ENCODE data around the gene NCOA7. TPM values are rescaled to one million over a fixed set of nuclear protein-coding genes. Genes with fewer than 3 reads are reported as not detected.
A peak's percentile ranks its signal among the peaks of the same experiment; 100 is the strongest.

The NCOA7 gene, protein sequence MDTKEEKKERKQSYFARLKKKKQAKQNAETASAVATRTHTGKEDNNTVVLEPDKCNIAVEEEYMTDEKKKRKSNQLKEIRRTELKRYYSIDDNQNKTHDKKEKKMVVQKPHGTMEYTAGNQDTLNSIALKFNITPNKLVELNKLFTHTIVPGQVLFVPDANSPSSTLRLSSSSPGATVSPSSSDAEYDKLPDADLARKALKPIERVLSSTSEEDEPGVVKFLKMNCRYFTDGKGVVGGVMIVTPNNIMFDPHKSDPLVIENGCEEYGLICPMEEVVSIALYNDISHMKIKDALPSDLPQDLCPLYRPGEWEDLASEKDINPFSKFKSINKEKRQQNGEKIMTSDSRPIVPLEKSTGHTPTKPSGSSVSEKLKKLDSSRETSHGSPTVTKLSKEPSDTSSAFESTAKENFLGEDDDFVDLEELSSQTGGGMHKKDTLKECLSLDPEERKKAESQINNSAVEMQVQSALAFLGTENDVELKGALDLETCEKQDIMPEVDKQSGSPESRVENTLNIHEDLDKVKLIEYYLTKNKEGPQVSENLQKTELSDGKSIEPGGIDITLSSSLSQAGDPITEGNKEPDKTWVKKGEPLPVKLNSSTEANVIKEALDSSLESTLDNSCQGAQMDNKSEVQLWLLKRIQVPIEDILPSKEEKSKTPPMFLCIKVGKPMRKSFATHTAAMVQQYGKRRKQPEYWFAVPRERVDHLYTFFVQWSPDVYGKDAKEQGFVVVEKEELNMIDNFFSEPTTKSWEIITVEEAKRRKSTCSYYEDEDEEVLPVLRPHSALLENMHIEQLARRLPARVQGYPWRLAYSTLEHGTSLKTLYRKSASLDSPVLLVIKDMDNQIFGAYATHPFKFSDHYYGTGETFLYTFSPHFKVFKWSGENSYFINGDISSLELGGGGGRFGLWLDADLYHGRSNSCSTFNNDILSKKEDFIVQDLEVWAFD
- 52.5 and 53.7 TPM in 2 replicates for total RNA-seq

DNA sequence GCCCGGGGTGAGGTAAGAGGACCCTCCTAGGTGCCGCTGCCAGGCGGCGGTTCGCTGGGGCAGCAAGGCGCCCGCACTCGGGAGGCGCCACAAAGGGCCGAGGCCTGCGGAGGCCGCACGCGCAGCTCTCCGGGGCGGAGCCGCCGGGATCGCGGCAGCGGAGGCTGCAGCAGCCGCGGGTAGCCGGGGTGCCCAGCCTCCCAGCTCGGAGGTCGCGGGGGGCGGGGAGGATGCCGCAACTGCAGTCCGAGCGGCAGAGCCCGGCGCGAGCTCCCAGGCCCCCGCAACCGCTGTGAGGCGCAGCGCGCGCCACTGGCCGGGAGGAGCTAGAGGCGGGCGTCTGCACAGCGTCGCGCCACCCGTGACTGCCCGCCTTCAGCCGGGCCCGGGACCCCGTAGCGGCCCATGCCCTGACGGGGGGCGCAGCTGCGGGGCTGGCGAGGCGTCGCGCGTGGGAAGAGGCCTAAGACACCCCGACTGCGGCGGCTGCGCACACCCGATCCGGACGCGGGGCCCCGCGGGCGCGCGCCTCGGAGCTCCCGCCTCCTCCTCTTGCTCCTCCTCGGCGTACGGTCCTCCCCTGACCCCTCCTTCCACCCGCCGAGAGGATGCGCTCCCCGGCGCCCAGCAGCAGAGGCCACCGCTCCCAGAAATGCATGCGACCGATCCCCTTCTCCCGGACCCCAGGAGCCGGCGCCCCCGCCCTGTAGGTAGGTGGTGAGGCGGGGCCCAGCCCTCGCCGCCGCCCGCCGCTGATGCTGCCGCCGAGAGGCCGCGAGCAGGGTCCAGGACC, at the start of gene NCOA7:
TSS of gene NCOA7 (plus strand) at position 603 of the 793 bp plus-strand sequence. CDS start 24,395 bp downstream, outside the sequence.
- no peaks in the 10 kb centered on the region for H3K27me3 Mint-ChIP-seq
- H3K4me3 Mint-ChIP-seq: peak within 1 kb of the TSS; percentile 96
- peaks cover 49% of the 10 kb centered on the region for H3K4me1 Mint-ChIP-seq
- no peaks in the 10 kb centered on the region for H3K9me3 Mint-ChIP-seq
- intact Hi-C loops (cut with micrococcal nuclease): loop anchor here (1.0 to 10.0 kb wide), 6 partner anchors 10 to 1724 kb away; partner anchors contain the start of genes CENPW, HINT3 and MTCL3
- DNase-seq: peak; percentile 95
- H3K27ac Mint-ChIP-seq: peak within 1 kb of the TSS; percentile 99
- H3K36me3 Mint-ChIP-seq (ENCODE audit: low read depth): peaks cover 16% of the 10 kb centered on the region

DNA sequence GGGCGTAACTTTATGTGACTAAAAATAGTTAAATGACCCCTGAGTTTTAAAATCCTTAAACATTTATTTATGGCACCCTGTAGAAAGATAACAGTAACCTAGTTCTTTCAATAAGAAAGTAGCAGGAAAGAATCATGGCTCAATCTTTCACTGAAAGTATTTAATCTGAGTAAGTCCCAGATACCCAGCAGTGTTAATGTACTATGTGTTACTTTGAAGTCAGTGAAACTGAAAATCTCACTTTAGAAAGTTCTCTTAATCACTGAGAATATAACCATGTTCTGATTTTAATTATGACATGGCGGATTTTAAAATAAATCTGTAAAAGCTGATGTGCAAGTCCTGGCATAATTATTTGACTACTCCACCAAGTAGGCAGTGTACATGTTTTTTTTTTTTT, 49.4 kb upstream of the NCOA7 start:
- Mint-ChIP-seq H3K36me3 (ENCODE audit: low read depth) (no peaks in the 10 kb centered on the region), H3K27me3 (peaks cover 59% of the 10 kb centered on the region), H3K4me1 (peaks cover 5% of the 10 kb centered on the region), H3K27ac (no peak overlapping the region), H3K9me3 (no peaks in the 10 kb centered on the region), H3K4me3 (no peak overlapping the region)
- no peak for DNase-seq
- intact Hi-C loops (cut with micrococcal nuclease): no loop called here

DNA sequence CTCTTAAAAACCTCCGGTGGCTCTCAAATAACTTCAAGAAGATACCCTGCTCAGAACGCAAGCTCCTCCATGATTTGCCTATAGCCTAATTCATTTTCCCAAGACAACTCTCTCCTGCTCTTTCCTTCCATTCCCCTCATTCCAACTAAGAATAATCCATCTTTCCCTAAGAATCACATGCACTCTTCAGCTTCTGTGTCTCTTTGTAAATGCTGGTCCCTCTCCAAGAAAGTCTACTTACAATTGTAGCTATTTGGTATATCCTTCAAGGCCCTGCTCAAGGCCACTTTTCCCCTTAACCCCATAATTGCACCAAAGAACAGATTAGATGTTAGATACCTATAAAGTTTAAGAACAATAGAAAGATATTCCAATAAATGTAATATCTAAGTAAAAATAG, 48.7 kb upstream of the NCOA7 start:
- H3K27me3 Mint-ChIP-seq: peaks cover 60% of the 10 kb centered on the region
- peaks cover 11% of the 10 kb centered on the region for H3K4me1 Mint-ChIP-seq
- H3K4me3 Mint-ChIP-seq: no peak overlapping the region
- no peak for DNase-seq
- intact Hi-C loops (cut with micrococcal nuclease): no loop called here
- peaks cover 4% of the 10 kb centered on the region for H3K36me3 Mint-ChIP-seq (ENCODE audit: low read depth)
- H3K27ac Mint-ChIP-seq: no peak overlapping the region
- no peaks in the 10 kb centered on the region for H3K9me3 Mint-ChIP-seq

DNA sequence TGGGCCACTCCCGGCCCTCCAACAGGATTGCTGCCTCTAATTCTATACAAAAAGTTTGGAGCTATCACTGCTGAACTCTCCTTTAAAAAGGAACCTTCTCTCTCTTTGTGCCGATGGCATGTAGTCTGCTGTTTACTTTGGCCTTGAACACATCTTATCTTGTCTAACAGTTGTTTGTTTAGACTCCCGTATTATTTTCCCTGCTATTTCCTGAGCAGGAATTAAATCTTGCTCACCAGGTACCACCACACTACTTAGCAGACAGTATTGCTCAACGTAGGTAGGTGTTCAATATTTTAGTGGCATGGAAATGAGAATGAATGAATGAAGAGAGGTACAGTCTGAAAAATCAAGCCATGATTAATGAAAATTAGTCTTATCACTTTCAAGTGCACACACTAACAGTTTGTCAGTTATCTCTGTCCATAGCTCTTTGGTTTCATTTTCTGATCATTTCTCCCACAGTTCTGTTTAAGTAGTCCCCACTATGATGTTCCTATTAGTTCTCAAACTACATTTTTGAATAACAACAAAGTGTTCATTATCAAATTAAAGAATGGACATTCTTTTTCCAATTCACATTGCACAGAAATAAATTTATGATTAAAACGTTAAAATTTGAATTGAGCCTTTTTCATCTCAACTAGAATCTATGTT, 48.2 kb upstream of the NCOA7 start:
- peaks cover 4% of the 10 kb centered on the region for H3K36me3 Mint-ChIP-seq (ENCODE audit: low read depth)
- H3K4me3 Mint-ChIP-seq: no peak overlapping the region
- peaks cover 61% of the 10 kb centered on the region for H3K27me3 Mint-ChIP-seq
- no peak overlapping the region for H3K27ac Mint-ChIP-seq
- H3K9me3 Mint-ChIP-seq: no peaks in the 10 kb centered on the region
- intact Hi-C loops (cut with micrococcal nuclease): no loop called here
- H3K4me1 Mint-ChIP-seq: peaks cover 14% of the 10 kb centered on the region
- no peak for DNase-seq

DNA sequence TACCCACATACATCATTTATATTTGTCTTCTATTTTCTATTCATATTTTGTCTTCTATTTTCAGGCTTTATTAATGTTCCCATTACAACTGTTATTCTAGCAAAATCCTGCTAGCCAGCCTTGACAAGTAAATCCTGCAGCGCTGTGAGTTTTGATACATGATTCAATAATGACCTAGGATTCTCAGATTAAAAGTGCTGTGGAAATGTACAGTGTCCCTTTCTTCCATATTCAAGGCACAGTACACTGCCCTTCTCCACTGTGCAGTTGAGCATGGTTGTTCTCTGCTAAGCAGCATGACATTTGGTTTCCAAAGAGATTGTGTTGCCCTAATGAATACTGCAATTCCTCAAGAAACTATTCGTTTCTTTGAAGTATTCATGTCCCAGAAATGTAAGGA, 47.2 kb upstream of the NCOA7 start:
- Mint-ChIP-seq H3K27me3 (peaks cover 66% of the 10 kb centered on the region), H3K4me1 (peaks cover 20% of the 10 kb centered on the region), H3K27ac (no peak overlapping the region), H3K36me3 (ENCODE audit: low read depth) (peaks cover 4% of the 10 kb centered on the region), H3K9me3 (no peaks in the 10 kb centered on the region), H3K4me3 (no peak overlapping the region)
- intact Hi-C loops (cut with micrococcal nuclease): no loop called here
- no peak for DNase-seq

DNA sequence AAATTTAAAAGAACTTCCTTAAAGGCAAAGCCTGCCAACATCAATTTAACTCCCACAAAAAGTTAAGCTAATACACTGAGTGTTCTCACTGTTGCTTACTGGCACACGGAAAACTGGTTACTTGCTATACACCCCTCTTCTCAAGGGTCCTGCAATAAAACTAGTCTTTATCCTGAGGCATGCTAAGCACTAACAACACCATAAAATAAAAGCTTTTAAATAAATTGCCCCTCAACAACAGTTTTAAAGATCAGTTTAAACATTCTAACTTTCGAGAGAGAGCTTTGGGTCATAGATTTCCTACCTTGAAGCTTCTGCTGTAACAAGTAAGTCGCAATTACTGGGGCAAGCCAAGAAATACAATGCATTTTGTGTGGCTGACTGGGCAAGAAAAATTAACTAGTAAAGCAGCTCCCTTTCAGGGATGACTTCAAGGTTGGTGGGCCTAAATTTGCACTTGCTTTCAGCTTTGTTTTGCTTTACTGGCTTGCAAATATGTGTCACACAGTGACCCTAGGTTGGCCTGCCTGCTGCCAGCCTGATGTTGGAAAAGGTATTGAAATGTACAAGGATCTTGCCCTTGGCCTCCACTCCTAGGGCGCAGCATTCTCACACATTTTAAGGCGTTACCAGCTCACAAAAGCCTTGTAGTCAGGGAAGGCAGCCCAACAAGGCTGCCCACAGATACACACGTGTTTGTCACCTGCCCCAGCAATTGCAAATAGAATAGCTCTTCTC, 45.3 kb upstream of the NCOA7 start:
- H3K27me3 Mint-ChIP-seq: peaks cover 72% of the 10 kb centered on the region
- intact Hi-C loops (cut with micrococcal nuclease): loop anchor here (5.0 kb wide), 1 partner anchor 233 kb away; no protein-coding TSS in a partner anchor
- H3K36me3 Mint-ChIP-seq (ENCODE audit: low read depth): peaks cover 6% of the 10 kb centered on the region
- H3K4me1 Mint-ChIP-seq: peaks cover 30% of the 10 kb centered on the region
- no peaks in the 10 kb centered on the region for H3K9me3 Mint-ChIP-seq
- no peak overlapping the region for H3K4me3 Mint-ChIP-seq
- DNase-seq: no peak
- no peak overlapping the region for H3K27ac Mint-ChIP-seq

DNA sequence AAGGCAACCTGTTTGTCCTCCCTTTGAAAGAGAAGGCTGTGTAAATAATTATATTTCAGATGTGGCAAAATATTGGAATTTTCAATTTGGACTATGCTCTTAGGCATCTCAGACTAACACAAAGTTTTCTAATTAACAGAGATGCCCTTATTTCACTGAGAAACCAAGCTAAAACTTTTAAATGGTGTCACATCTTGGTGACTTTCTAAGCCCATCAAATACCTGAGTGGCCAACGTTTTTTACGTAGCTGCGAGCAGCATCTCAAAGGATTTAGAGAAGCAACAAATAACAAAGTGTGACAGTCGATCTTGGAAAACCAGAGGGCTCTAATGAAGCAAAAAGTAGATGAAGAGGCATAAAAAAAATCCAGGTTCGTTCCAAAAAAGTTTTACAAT, 44.7 kb upstream of the NCOA7 start:
- H3K4me1 Mint-ChIP-seq: peaks cover 33% of the 10 kb centered on the region
- H3K4me3 Mint-ChIP-seq: peak overlapping the region; percentile 86
- H3K27ac Mint-ChIP-seq: no peak overlapping the region
- intact Hi-C loops (cut with micrococcal nuclease): loop anchor here (5.0 kb wide), 1 partner anchor 234 kb away; no protein-coding TSS in a partner anchor
- H3K36me3 Mint-ChIP-seq (ENCODE audit: low read depth): peaks cover 6% of the 10 kb centered on the region
- no peak for DNase-seq
- no peaks in the 10 kb centered on the region for H3K9me3 Mint-ChIP-seq
- H3K27me3 Mint-ChIP-seq: peaks cover 72% of the 10 kb centered on the region

DNA sequence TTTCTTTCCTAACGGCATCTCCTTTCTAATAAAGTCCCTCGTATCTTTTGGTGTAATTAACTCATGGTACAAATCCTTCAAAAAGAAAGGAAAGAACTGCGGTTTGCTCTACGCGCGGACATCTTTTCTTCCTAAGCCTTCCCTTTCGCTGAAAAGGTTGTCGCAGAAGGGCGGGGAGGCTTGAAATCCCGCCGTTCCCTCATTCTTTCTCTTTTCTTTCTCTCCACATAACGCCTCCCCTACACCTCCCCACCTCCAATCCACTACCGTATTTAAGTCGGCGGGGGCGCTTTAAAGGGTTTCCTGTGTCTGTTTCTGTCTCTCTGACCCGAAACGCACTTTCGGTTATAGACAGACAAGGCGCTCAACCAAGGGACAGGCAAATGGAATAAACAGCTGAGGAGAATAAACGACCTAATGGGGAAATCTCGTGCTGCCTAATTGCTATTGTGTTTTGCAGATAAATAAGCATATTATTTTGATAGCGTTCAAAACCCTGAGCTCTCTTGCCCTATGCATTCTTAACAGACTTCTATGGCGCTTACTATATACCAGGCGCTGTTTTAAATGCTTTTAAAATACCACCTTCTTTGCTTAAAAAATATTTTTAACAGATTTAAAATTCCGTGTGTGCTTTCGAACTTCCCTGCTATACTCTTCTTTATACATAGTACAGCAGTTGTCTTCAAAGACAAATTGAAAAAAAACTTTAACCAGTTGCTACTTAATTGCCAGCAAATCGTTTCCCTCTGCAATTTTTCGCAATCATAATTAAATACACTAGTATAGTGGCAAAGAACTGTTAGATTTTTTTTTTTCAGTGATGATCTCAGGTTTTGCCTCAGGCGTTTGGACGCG, 43.8 kb upstream of the NCOA7 start:
- Mint-ChIP-seq H3K4me3 (peak overlapping the region; percentile 86), H3K27me3 (peaks cover 76% of the 10 kb centered on the region), H3K27ac (peak overlapping the region; percentile 44), H3K36me3 (ENCODE audit: low read depth) (peaks cover 6% of the 10 kb centered on the region), H3K4me1 (peaks cover 33% of the 10 kb centered on the region), H3K9me3 (no peaks in the 10 kb centered on the region)
- intact Hi-C loops (cut with micrococcal nuclease): loop anchor here (5.0 kb wide), 1 partner anchor 235 kb away; no protein-coding TSS in a partner anchor
- peak; percentile 91 for DNase-seq

DNA sequence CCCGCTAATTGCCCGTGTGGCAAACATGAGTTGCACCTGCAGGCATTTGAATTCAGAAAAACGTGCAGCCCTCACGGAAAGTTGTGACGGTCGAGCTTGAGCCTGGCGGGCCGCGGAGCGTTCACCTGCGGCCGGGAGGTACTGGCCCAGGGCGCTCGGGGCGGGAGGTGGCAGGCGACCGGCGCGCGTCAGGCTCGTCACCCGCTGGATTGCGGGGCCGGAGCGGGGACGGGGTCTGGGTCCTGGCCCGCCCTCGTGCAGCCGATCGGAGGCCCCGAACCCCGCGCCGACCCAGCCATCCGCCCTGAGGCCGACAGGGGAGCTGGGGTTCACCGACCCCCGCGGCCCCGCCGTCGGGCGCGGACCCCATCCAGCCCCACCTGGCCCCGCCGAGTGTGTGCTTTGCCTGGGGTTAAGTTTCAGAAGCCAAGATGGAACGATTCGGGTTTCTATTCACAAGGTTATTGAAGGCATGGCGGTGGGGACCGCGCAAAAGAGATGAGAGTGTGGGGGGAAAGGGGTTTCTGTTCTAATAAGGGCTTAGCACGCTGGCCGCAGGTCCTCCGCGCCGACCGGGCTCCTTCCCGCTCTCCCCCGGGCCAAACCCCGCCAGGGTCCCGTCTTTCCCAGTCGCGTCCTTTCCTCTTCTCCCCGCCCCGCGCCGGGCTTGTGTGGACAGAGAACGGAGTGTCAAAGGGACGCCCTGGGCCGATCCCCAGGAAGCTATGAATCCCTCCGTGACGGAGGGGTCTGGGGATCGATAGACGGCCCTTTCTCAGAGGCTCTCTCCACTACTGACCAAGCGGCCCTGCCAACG, 43.0 kb upstream of the NCOA7 start:
- intact Hi-C loops (cut with micrococcal nuclease): loop anchor here (2.0 to 5.0 kb wide), 2 partner anchors 33 to 235 kb away; no protein-coding TSS in a partner anchor
- H3K4me1 Mint-ChIP-seq: peaks cover 33% of the 10 kb centered on the region
- no peaks in the 10 kb centered on the region for H3K9me3 Mint-ChIP-seq
- DNase-seq: peak; percentile 73
- H3K36me3 Mint-ChIP-seq (ENCODE audit: low read depth): peaks cover 6% of the 10 kb centered on the region
- no peak overlapping the region for H3K27ac Mint-ChIP-seq
- peaks cover 75% of the 10 kb centered on the region for H3K27me3 Mint-ChIP-seq
- H3K4me3 Mint-ChIP-seq: peak overlapping the region; percentile 86

DNA sequence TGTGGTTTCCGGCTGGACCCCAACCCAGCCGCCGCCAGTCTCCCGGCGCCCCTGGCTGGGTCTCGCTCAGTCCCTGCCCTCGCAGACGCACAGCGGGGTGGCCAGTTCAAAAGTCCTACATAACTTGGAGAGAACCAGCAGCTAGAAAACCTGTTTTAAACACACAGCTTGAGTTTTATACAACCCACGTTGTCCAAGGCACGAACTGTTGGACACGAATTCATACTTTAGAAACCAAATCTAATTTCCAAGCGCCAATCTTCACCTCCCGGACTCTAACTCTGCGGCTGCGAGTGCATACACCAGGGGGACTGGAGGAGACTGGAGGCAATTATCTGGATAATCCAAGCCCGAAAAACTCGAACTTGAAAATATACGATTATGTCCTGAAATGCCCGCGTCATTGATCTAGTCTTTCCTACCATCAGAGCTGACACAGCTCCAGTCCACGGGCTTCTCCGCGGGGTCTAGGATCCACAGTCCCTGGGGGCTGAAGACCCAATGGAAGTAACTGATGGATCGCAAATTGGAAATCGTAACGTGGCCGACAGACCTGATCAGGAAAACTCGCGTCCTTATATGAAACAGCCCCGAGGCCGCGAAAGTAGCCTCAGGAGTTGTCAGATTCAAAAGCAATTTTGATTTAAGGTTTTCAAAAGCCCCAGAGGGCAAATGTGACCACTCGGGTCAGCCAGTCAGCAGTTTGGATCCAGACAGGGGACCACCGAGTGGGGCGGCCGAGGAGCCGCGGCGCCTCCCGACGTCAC, 42.2 kb upstream of the NCOA7 start:
- H3K36me3 Mint-ChIP-seq (ENCODE audit: low read depth): peaks cover 6% of the 10 kb centered on the region
- peak; percentile 71 for DNase-seq
- intact Hi-C loops (cut with micrococcal nuclease): loop anchor here (2.0 to 5.0 kb wide), 2 partner anchors 32 to 236 kb away; no protein-coding TSS in a partner anchor
- H3K9me3 Mint-ChIP-seq: no peaks in the 10 kb centered on the region
- peaks cover 78% of the 10 kb centered on the region for H3K27me3 Mint-ChIP-seq
- peak overlapping the region; percentile 35 for H3K27ac Mint-ChIP-seq
- H3K4me3 Mint-ChIP-seq: peak overlapping the region; percentile 83
- peaks cover 33% of the 10 kb centered on the region for H3K4me1 Mint-ChIP-seq

Data from activated CD4-positive, alpha-beta T cell treated with anti-CD3 and anti-CD28 coated beads, Interleukin-2, amount 10 ng/mL, durations not matched to agents 24 days and 14 days (primary cell).